Panc1 (cell line): ENCODE results near the gene UTF1.

Source experiments
- CTCF ChIP-seq: fragments of 450-650 bp; IDR thresholded peaks from 2 replicates; pipeline ENCODE4 v1.5.1; 2017; ENCODE audit warnings: mild to moderate bottlenecking
- POLR2AphosphoS5 ChIP-seq: IDR thresholded peaks from 2 replicates; pipeline ENCODE4 v1.6.1; 2012; ENCODE audit warnings: mild to moderate bottlenecking, low read depth, low read length, moderate library complexity

GRCh38 chr10:133182791-133183645 lies 47.0 kb upstream of the UTF1 start:
- TF ChIP-seq CTCF = no peak
- TF ChIP-seq POLR2AphosphoS5 = no peak
